Measurements from ENCODE around the gene MACROD1.

Gene MACROD1

GRCh38 chr11:64112771-64113461 lies 53.0 kb downstream of the MACROD1 start:
- H3K36me3 ChIP-seq (ENCODE audit: insufficient read depth, low read length), result no peaks in the 10 kb centered on the region
- H3K27me3 ChIP-seq (ENCODE audit: control insufficient read depth, insufficient read depth, low read length), result no peaks in the 10 kb centered on the region
- no peak overlapping the region for H3K9ac ChIP-seq (ENCODE audit: low read depth, low read length)
- H3K4me1 ChIP-seq (ENCODE audit: control insufficient read depth, insufficient read depth, low read length), result no peaks in the 10 kb centered on the region
- no peak overlapping the region for H3K4me2 ChIP-seq (ENCODE audit: low read length)
- no peak overlapping the region for H3K4me3 ChIP-seq (ENCODE audit: low read length)
- no peaks in the 10 kb centered on the region for H3K9me3 ChIP-seq (replicated peaks; ENCODE audit: low read length)

GRCh38 chr11:64110465-64111375 lies 55.2 kb downstream of the MACROD1 start:
- no peak overlapping the region for H3K4me3 ChIP-seq (ENCODE audit: low read length)
- no peak overlapping the region for H3K9ac ChIP-seq (ENCODE audit: low read depth, low read length)

DNA sequence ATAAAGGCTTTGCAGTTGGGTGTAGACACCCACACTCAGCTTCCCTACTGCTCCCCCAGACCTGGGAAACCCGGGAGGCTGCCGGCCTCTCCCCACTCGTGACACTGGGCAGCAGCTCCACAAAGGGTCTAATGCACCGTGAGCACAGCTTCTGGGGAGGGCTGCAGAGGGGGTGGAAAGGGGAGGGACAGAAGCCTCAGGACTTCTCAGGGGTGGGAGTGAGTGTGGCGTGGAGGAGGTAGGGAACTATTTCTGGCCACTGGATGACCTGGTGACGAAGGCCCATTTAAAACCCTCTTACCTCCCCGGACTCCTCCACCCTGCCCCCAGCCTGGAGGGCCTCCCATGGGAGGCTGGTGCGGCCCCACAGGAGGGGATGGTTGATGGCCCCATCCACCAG lies 56.6 kb downstream of the MACROD1 start:
- no peaks in the 10 kb centered on the region for H3K9me3 ChIP-seq (replicated peaks; ENCODE audit: low read length)
- no peak overlapping the region for H3K4me3 ChIP-seq (ENCODE audit: low read length)
- H3K9ac ChIP-seq (ENCODE audit: low read depth, low read length), result no peak overlapping the region
- H3K36me3 ChIP-seq (ENCODE audit: insufficient read depth, low read length), result no peaks in the 10 kb centered on the region
- H3K4me2 ChIP-seq (ENCODE audit: low read length), result no peak overlapping the region
- no peaks in the 10 kb centered on the region for H3K4me1 ChIP-seq (ENCODE audit: control insufficient read depth, insufficient read depth, low read length)
- H3K27me3 ChIP-seq (ENCODE audit: control insufficient read depth, insufficient read depth, low read length), result no peaks in the 10 kb centered on the region

More at GRCh38 chr11:64110465-64111375, 55.2 kb downstream of the MACROD1 start:
- no peaks in the 10 kb centered on the region for H3K4me1 ChIP-seq (ENCODE audit: control insufficient read depth, insufficient read depth, low read length)
- H3K36me3 ChIP-seq (ENCODE audit: insufficient read depth, low read length), result no peaks in the 10 kb centered on the region
- H3K4me2 ChIP-seq (ENCODE audit: low read length), result no peak overlapping the region
- no peaks in the 10 kb centered on the region for H3K9me3 ChIP-seq (replicated peaks; ENCODE audit: low read length)
- H3K27me3 ChIP-seq (ENCODE audit: control insufficient read depth, insufficient read depth, low read length), result no peaks in the 10 kb centered on the region

DNA sequence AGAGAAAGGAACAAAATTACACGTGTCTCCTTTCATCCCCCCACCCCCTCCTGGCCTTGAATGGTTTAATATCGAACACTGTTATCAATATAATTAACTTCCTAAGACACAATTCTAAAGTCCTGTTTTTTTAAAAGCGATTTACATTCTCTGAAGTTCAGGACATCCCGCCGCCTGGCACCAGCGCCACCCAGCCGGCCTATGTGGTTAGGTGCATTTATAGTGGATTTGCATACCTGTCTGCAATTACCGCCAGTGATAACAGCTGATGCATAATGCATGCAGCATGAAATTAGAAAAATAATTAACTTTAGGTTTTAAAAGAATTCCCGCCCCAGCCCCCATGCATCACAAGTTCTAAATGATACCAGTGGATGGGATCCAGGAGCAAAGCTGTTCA lies 58.6 kb downstream of the MACROD1 start:
- Histone ChIP-seq H3K27me3 (ENCODE audit: control insufficient read depth, insufficient read depth, low read length) (peaks cover 3% of the 10 kb centered on the region), H3K9me3 (replicated peaks; ENCODE audit: low read length) (no peaks in the 10 kb centered on the region), H3K9ac (ENCODE audit: low read depth, low read length) (no peak overlapping the region), H3K4me2 (ENCODE audit: low read length) (no peak overlapping the region), H3K4me1 (ENCODE audit: control insufficient read depth, insufficient read depth, low read length) (peaks cover 2% of the 10 kb centered on the region), H3K4me3 (ENCODE audit: low read length) (no peak overlapping the region), H3K36me3 (ENCODE audit: insufficient read depth, low read length) (no peaks in the 10 kb centered on the region)

DNA sequence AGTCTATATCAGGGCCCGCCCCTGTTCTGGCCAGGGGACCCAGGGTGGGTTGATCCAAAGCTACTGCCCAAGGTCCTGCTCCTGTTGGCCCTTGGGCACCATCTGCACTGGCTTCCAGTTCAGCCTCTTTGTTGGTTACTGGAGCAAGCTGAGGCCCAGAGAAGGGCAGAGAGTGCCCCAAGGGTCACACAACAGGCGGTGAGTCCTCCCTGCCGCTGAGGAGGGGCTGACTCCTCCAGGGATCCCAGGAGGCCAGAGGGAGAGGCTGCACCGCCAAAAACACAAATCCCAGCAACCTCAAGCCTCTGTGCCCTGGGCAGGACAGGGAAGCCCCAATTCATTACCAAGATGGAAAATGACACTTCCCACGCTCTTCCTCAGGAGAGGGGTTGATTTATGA lies 61.3 kb downstream of the MACROD1 start:
- Histone ChIP-seq H3K36me3 (ENCODE audit: insufficient read depth, low read length) (no peaks in the 10 kb centered on the region), H3K27me3 (ENCODE audit: control insufficient read depth, insufficient read depth, low read length) (peaks cover 25% of the 10 kb centered on the region), H3K4me1 (ENCODE audit: control insufficient read depth, insufficient read depth, low read length) (peaks cover 11% of the 10 kb centered on the region), H3K4me2 (ENCODE audit: low read length) (no peak overlapping the region), H3K9ac (ENCODE audit: low read depth, low read length) (no peak overlapping the region), H3K9me3 (replicated peaks; ENCODE audit: low read length) (no peaks in the 10 kb centered on the region), H3K4me3 (ENCODE audit: low read length) (no peak overlapping the region)

DNA sequence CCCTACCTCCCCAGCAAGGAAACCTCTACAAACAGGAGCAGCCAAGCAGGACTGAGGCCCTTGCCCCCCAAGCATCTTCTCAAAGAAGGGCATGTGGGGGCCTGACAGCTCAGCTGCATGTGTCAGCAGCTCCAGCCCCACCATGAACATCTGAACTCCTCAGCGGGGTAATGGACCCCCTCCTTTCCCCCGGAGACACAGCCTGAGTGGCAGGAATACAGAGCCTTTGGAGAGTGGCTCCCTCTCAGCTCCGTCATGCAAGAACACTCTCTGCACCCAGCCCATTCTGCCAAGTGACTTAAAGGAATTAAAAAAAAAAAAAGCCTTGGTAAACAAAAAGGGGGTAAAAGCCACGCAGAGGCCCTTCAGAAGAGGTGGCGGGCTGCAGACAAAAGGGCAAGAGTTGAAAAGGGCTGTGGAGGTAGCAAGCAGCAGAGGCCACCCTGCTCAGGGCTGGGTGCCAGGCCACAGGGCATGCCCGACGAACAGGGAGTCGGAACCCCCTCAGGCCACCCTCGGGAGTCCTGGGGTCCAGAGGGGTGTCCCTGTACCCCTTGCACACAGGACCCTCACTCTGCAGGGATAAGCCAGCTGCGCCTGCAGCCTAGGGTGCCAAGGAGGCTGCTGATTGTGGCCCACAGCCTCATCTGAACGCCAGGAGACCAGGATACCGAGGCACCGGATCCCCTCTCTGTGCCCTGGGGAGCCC lies 62.5 kb downstream of the MACROD1 start:
- H3K4me1 ChIP-seq (ENCODE audit: control insufficient read depth, insufficient read depth, low read length), result peaks cover 11% of the 10 kb centered on the region
- no peak overlapping the region for H3K4me2 ChIP-seq (ENCODE audit: low read length)
- H3K9ac ChIP-seq (ENCODE audit: low read depth, low read length), result no peak overlapping the region
- peaks cover 37% of the 10 kb centered on the region for H3K27me3 ChIP-seq (ENCODE audit: control insufficient read depth, insufficient read depth, low read length)
- H3K9me3 ChIP-seq (replicated peaks; ENCODE audit: low read length), result no peaks in the 10 kb centered on the region
- no peaks in the 10 kb centered on the region for H3K36me3 ChIP-seq (ENCODE audit: insufficient read depth, low read length)
- no peak overlapping the region for H3K4me3 ChIP-seq (ENCODE audit: low read length)

DNA sequence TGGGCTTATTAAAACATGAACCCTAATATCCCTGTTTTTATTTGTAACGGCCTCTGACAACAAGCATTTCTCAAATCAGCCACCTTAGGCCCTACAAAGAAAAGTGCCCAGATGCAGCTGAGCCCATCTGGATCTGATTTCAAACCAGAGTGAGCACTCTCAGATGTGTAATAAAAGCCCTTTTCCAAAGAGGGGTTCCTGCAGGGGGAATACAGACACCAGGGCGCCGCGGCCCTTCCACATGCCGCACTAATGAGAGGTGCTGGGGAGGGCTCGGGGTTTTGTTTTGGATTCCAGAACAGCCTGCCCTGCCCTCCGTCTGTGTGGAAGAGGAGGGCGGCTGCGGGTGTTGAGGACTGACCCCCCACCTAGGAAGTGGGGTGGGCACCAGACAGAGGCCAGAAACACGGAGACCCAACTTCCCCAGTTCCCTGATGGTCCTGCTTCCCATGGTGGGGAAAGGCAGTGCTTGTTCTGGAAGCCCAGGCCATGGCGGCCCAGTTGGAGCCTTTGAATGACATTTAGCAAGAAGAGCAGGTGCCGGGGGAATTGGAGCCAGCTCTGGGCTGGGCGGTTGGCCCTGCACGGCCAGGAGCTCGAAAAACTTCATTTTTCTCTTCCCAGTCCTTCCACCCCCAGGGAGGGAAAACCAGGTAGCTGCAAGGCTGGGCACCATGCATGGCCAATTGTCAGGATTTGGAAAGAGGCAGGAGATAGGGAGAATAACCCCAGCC lies 63.7 kb downstream of the MACROD1 start:
- no peak overlapping the region for H3K9ac ChIP-seq (ENCODE audit: low read depth, low read length)
- no peak overlapping the region for H3K4me3 ChIP-seq (ENCODE audit: low read length)
- H3K9me3 ChIP-seq (replicated peaks; ENCODE audit: low read length), result no peaks in the 10 kb centered on the region
- H3K36me3 ChIP-seq (ENCODE audit: insufficient read depth, low read length), result no peaks in the 10 kb centered on the region
- peaks cover 11% of the 10 kb centered on the region for H3K4me1 ChIP-seq (ENCODE audit: control insufficient read depth, insufficient read depth, low read length)
- H3K4me2 ChIP-seq (ENCODE audit: low read length), result no peak overlapping the region
- peaks cover 42% of the 10 kb centered on the region for H3K27me3 ChIP-seq (ENCODE audit: control insufficient read depth, insufficient read depth, low read length)

DNA sequence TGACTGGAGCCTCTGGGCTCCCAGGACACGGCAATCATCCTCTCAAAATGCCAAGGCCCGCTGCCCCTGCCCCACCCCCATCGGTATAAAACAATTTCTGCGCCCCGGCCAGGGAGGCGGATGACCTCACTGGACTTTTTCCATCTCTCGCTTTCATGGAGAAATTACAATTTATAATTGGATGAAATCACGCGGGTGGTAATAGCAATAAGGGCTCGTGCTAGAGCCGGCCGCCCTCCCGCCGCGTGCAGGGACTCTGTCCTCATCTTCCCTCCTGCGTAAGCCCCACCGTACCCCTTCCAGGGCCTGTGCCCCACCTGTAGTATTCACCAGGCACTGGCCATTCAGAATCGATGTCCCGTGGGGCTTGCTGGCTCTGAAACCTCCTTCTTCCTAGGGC lies 64.5 kb downstream of the MACROD1 start:
- H3K9ac ChIP-seq (ENCODE audit: low read depth, low read length), result no peak overlapping the region
- H3K4me2 ChIP-seq (ENCODE audit: low read length), result peak overlapping the region; percentile 18
- no peaks in the 10 kb centered on the region for H3K36me3 ChIP-seq (ENCODE audit: insufficient read depth, low read length)
- H3K27me3 ChIP-seq (ENCODE audit: control insufficient read depth, insufficient read depth, low read length), result peaks cover 42% of the 10 kb centered on the region
- no peaks in the 10 kb centered on the region for H3K9me3 ChIP-seq (replicated peaks; ENCODE audit: low read length)
- H3K4me1 ChIP-seq (ENCODE audit: control insufficient read depth, insufficient read depth, low read length), result peaks cover 11% of the 10 kb centered on the region
- H3K4me3 ChIP-seq (ENCODE audit: low read length), result no peak overlapping the region

DNA sequence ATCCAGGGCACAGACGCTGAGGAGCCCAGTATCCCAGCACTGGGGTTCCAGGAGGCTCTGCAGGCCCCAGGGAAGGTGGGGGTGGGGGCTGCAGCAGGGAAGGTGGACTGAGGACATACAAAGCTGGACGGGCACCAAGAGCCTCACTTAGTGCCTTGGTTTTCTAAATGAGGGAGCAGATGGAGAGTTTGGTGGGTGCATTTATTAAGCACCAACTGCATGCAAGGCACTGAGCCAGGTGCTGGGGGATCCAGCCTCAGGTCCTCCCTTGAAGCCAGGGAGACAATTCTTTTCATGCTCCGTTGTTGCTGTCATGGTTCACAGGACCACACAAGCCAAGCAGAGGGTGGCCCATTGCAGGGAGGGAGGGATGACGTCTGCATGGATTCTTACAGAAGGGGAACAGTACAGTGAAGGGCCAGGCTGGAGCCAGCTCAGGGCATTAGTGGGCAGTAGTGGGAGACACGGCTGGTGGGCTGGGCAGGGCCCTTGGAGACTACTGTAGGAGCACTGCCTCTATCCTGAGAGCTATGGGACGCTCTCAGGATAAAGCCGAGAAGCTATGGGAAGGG lies 65.0 kb downstream of the MACROD1 start:
- no peaks in the 10 kb centered on the region for H3K9me3 ChIP-seq (replicated peaks; ENCODE audit: low read length)
- peaks cover 42% of the 10 kb centered on the region for H3K27me3 ChIP-seq (ENCODE audit: control insufficient read depth, insufficient read depth, low read length)
- H3K9ac ChIP-seq (ENCODE audit: low read depth, low read length), result no peak overlapping the region
- H3K36me3 ChIP-seq (ENCODE audit: insufficient read depth, low read length), result no peaks in the 10 kb centered on the region
- H3K4me2 ChIP-seq (ENCODE audit: low read length), result peak overlapping the region; percentile 18
- H3K4me3 ChIP-seq (ENCODE audit: low read length), result no peak overlapping the region
- peaks cover 11% of the 10 kb centered on the region for H3K4me1 ChIP-seq (ENCODE audit: control insufficient read depth, insufficient read depth, low read length)

GRCh38 chr11:64100360-64100759 lies 65.6 kb downstream of the MACROD1 start:
- Histone ChIP-seq H3K9ac (ENCODE audit: low read depth, low read length) (no peak overlapping the region), H3K4me2 (ENCODE audit: low read length) (no peak overlapping the region), H3K27me3 (ENCODE audit: control insufficient read depth, insufficient read depth, low read length) (peaks cover 42% of the 10 kb centered on the region), H3K4me3 (ENCODE audit: low read length) (no peak overlapping the region), H3K4me1 (ENCODE audit: control insufficient read depth, insufficient read depth, low read length) (peaks cover 11% of the 10 kb centered on the region), H3K36me3 (ENCODE audit: insufficient read depth, low read length) (no peaks in the 10 kb centered on the region), H3K9me3 (replicated peaks; ENCODE audit: low read length) (no peaks in the 10 kb centered on the region)

Measured in skeletal muscle satellite cell (primary cell).